GM18499 (cell line): ENCODE data around the gene PPP6R1.

ENCODE experiments used
- ATAC-seq: cut with Tn5 transposase; IDR thresholded peaks from one replicate; pipeline ENCODE4 v1.9.1; 2021; ENCODE audit warnings: moderate number of reproducible peaks; ENCODE audit not compliant: insufficient read depth, unreplicated experiment

PPP6R1 gene

GRCh38 chr19:55284405-55285058, 25.7 kb upstream of the PPP6R1 start:
- ATAC-seq, result no peak

- no peak for ATAC-seq
Measured at GRCh38 chr19:55283548-55284377, 24.9 kb upstream of the PPP6R1 start, which contains the start of gene BRSK1. BRSK1 (plus strand) TSS chr19:55283997; CDS start chr19:55284443, 446 bp downstream.

GRCh38 chr19:55279770-55280643, 21.2 kb upstream of the PPP6R1 start, which contains the start of gene HSPBP1:
HSPBP1 (minus strand) TSS chr19:55280110; CDS start chr19:55279608, 502 bp downstream.
- ATAC-seq, result peak; percentile 42

GRCh38 chr19:55279340-55279739, 20.5 kb upstream of the PPP6R1 start:
- ATAC-seq, result no peak

DNA sequence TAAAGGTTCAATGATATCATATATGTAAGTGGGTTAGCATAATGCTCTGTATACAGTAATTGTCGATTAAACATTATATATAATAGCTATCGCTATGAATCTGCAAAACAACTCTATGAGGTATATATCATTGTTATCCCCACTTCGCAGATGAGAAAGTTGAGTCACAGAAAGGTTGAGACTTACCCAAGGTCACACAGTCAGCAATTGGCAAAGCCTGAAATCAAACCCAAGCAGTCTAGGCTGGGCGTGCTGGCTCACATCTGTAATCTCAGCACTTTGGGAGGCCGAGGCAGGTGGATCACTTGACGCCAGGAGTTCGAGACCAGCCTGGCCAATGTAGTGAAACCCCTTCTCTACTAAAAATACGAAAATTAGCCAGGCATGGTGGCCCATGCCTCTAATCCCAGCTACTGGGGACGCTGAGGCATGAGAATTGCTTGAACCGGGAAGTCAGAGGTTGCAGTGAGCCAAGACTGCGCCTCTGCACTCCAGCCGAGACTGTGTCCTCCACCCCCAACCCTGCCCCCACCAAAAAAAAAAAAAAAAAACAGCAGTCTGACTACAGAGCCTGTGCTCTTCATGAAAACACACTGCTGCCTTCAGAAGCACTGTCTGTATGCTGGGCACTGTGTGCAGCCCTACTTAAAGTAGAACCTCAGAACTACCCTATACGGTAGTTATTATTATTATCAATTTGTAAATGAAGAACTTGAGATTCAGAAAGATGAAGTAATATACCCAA, 19.7 kb upstream of the PPP6R1 start:
- ATAC-seq, result no peak

DNA sequence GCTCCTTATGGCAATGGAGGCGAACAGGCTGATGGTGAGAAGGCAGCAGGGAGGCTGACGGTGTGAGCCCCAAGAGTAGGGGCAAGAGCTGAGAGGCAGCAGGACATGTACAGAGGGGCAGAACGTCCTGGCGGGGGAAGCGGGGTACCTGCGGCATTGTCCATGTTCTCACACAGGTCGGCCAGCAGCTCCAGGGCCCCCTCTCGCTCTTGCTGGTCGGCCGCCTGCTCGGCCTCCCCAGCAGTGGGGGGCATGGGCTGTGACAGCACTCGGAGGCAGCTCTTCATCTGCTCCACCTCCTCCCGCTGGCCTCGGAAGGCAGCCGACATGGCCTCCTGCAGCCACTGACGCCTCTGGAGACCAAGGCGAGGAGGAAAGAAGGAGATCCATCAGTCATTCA, 18.7 kb upstream of the PPP6R1 start:
- no peak for ATAC-seq

DNA sequence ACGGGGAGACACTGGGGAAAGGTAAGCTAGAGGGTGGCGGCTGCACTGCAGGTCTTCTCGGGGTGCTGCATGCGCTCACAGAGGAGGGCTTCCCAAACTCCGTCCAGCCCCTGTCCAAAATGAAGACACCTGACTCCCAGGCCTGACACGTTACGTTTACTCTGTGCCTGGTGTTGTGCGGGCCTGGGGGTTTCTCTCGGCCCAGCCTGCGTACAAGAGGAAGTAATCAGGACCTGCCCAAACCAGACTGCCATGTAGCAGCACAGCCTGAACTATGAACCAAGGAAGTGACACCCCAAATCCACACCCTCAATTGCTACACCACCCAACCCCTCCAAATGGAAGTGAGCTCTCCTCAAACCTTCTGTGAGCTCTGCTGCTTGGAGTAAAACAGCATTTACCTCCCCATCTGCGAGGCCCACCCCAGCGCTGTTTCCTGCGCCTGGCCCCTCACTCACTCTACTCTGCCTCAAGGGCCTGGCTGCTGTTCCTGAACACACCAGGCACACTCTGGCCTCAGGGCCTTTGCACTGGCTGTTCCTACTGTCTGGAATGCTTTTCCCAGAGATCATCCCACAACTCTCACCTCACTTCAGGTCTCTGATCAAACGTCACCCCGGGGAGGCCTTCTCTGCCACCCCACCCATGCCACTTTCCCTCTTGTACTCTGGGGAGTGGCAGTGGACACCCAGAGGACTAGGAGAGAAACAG, 18.1 kb upstream of the PPP6R1 start:
- ATAC-seq, result no peak

DNA sequence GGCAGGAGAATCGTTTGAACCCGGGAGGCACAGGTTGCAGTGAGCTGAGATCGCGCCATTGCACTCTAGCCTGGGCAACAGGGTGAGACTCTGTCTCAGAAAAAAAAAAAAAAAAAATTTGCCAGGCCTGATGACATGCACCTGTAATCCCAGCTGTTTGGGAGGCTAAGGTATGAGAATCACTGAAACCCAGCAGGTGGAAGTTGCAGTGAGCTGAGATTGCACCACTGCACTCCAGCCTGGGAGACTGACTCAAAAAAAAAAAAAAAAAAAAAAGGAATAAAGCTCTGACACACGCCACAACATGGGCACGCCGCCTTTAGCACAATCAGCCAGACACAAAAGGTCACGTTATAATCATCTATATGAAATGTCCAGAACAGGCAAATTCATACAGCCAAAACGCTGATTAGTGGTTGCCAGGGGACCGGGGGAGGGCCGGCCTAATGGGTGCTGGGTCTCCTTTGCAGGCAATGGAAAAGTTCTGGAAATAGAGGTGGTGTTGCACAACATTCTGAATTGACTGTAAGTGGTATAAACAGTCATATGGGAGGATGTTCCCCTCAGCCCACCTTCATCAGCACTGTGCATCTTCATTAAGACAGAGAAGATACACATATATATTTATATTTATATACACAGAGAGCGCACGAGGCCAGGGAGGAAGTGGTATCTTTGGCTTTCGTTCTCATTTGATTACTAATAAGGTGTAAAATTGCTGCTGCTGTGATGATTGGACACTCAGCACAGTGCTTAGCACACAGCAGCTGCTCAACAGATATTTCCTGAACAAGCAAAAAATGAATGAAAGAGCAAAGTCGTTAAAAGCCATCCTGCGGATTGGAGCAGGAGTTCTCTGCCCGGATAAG, 17.3 kb upstream of the PPP6R1 start:
- ATAC-seq, result no peak

GRCh38 chr19:55273978-55274707, 15.3 kb upstream of the PPP6R1 start:
- ATAC-seq, result no peak

DNA sequence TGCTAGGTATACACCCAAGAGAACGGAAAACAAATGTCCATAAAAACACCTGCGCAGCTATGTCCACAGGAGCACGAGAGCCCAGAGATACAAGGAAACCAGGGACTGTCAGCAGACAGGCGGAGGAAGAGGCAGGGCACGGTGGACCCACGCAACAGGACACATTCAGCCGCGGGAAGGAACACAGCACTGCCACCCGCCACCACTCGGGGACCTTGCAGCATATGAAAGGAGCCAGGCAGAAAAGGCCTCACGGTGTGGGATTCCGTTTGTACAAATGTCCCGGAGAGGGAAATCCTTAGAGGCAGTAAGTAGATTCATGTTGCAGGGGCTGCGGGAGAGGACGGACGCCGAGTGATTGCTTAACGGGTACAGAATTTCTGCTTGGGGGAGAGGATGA, 13.3 kb upstream of the PPP6R1 start:
- ATAC-seq, result no peak

DNA sequence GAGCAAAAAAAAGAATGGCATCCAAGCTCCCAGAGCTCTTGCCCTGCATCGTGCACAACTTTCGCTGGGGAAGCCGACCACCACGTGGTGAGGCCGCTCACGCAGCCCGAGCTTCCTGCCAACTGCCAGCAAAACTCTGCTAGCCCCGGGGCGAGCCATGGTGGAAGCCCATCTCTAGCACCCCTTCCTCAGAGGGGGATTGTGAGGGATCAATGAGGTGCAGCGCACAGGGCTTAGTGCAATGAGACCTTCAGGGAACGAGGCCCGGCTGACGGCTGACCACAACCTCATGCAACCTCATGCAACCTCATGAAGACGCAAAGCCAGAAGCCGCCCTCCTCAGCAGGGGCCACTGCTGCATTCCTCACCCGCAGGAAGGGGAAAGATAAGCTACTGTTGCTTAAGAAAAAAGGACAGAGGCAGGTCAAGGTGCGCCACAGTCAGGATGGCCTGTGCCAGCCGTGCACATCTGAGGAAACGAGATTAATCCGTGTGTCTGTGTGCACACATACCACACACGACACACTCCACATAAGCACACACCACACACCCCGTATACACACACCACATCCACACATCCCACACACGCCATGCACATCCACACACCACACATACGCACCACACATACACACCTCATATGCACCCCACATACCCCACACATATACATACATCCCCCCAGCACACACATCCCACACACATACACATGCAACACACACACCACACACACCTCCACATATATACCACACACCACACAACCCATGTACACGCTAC, 11.5 kb upstream of the PPP6R1 start:
- ATAC-seq, result no peak

GRCh38 chr19:55269299-55269698, 10.5 kb upstream of the PPP6R1 start:
- no peak for ATAC-seq

DNA sequence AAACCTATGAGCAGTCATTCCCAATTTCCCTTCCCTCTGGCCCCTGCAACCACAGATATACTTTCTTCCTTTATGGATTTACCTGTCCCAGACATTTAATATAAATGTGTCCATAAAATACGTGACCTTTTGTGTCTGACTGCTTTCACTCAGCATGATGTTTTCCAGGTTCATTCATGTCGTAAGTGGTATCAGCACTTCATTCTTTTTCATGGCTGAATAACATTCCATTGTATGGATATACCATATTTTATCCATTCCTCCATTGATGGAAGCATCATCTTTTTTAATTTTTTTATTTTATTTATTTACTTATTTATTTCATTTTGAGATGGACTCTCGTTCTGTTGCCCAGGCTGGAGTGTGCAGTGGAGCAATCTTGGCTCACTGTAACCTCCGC, 8.0 kb upstream of the PPP6R1 start:
- no peak for ATAC-seq

GRCh38 chr19:55266404-55266803, 7.6 kb upstream of the PPP6R1 start:
- no peak for ATAC-seq

DNA sequence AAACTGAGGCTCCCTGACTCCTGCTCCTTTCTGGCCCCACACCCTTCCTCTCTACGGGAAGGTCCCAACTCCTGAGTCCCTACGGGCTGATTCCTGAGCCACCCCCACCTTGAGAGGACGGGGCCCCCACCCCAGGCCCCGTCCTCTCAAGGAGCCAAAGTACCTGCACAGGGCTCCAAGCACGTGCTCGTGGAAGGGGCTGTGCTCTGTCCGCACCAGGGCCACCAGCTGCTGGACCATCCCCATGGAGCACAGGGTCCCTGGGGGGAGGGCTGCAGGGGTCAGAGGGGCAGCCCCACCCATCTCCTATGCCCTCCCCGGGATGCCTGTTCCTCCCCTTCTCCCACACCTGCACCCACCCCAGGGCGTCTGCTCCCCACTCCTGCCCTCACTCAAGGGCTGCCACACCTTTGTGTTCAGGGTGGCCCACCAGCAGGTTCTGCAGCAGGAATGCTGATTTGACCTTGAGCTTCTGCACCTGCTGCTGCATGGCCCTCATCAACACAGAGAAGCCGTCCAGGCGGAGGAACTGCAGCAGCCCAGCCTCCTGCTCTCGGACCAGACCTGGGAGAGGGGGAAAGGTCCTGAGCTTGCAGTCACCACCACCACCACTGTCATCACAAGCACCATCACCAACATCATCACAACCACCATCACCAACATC, 7.0 kb upstream of the PPP6R1 start:
- ATAC-seq, result no peak

GRCh38 chr19:55265173-55265572, 6.4 kb upstream of the PPP6R1 start:
- ATAC-seq, result no peak

DNA sequence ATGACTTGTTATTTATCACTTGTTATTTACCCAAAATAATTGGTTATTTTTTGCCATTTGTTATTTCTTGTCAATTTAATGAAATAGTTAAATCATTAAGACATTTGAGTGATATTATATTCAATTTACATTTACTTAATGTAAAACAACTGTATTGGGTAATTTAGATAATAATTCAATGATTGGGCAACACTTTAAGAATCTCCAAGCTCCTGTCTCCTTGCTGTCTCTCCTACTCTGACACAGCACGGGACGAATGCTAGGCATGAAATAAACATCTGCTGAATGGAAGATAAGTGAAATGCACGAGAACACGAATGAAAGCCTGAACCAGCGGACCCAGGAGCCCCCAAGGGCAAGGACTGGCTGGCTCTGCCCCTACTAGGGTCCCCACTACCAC, 5.7 kb upstream of the PPP6R1 start:
- no peak for ATAC-seq
